LNCaP clone FGC (cell line): ENCODE data around the gene ZNF536.
A peak's percentile ranks its signal among the peaks of the same experiment; 100 is the strongest.

Experiments used
- DNase-seq: peaks from one replicate; pipeline ENCODE4 v3.0.0-alpha.2; 2011; ENCODE audit warnings: low read depth
- H3K4me3 ChIP-seq: 2 replicates; pipeline ENCODE4 v1.5.1; 2011; ENCODE audit warnings: mild to moderate bottlenecking, low read depth, low read length, control low read depth
- TF ChIP-seq, protein P1 (sequence below): IDR thresholded peaks from 2 replicates; pipeline ENCODE4 v1.5.1; 2012; ENCODE audit warnings: mild to moderate bottlenecking; ENCODE audit not compliant: control insufficient read depth, insufficient read depth; ENCODE audit errors: extremely low read depth

Gene ZNF536

DNA sequence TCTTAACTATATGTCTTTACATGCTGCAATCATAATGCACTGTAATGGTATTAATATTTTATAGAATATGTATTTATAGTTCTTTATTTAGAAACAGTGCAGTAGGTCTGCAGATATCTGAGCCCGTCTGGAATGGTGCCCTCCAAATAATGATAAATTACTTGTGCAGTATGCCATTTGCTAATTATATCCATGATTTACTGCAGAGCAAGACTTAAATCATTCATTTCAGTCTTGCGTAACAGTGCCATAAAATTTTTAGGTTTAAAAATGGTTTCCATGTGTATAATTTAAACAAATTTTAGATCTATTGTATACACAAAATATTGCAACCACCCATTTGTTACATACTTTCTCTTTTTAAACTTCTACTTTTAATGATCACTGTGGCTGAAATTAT lies 175.1 kb downstream of the ZNF536 start:
- no peak overlapping the region for H3K4me3 ChIP-seq
- TF ChIP-seq, protein P1, sequence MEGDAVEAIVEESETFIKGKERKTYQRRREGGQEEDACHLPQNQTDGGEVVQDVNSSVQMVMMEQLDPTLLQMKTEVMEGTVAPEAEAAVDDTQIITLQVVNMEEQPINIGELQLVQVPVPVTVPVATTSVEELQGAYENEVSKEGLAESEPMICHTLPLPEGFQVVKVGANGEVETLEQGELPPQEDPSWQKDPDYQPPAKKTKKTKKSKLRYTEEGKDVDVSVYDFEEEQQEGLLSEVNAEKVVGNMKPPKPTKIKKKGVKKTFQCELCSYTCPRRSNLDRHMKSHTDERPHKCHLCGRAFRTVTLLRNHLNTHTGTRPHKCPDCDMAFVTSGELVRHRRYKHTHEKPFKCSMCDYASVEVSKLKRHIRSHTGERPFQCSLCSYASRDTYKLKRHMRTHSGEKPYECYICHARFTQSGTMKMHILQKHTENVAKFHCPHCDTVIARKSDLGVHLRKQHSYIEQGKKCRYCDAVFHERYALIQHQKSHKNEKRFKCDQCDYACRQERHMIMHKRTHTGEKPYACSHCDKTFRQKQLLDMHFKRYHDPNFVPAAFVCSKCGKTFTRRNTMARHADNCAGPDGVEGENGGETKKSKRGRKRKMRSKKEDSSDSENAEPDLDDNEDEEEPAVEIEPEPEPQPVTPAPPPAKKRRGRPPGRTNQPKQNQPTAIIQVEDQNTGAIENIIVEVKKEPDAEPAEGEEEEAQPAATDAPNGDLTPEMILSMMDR: no peak
- DNase-seq: no peak

DNA sequence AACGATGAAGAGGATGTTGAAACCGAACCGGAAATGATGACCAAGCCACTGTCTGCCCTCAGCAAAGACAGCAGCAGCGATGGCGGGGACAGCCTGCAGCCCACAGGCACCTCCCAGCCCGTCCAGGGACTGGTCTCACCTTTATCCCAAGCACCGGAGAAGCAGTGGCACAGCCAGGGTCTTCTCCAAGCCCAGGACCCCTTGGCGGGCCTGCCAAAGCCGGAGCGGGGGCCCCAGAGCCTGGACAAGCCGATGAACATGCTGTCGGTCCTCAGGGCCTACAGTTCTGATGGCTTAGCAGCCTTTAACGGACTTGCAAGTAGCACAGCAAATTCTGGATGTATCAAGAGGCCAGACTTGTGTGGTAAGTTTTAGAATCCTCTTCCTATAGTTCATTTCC lies 177.0 kb downstream of the ZNF536 start:
- no peak overlapping the region for H3K4me3 ChIP-seq
- no peak for DNase-seq
- TF ChIP-seq, protein P1: no peak

DNA sequence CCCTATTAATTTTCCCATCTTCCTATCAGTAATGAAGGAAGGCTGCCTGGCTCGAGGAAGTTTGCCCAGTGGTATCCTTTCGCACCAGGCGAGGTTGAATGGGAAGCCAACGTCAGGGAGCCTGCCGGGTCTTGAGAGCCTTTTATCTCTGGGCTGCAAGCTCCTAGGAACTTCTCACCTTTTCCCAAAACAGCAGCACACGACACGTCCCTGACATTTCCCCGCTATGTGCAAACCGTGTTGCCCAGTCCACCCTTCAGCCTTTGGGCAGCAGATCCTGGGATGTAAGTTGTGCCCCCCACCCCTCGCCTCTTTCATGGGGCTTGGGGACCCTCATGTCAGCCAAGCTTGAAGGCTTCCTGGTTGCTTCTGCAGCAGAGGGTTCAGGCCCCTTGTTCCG lies 179.1 kb downstream of the ZNF536 start:
- no peak overlapping the region for H3K4me3 ChIP-seq
- TF ChIP-seq, protein P1: no peak
- DNase-seq: no peak

DNA sequence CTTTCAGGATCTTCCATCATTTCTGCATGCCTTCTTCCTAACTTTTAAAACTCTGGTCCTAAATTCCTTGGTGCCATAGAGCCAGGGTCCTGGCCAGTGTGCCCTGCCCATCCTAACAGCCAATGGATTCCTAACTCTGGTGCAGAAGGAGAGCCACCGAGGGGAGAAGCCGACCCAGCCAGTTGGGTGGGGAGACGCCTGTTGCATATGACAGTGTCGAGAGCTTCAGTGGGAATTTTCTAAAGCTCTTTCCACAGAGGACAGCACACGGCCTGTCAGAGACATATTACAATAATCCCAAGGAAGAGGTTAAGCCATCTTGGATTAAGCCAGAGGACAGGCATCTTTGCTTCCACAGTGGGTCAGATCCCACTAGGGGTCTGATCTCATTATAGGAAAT lies 180.4 kb downstream of the ZNF536 start:
- DNase-seq: no peak
- no peak overlapping the region for H3K4me3 ChIP-seq
- TF ChIP-seq, protein P1: no peak

DNA sequence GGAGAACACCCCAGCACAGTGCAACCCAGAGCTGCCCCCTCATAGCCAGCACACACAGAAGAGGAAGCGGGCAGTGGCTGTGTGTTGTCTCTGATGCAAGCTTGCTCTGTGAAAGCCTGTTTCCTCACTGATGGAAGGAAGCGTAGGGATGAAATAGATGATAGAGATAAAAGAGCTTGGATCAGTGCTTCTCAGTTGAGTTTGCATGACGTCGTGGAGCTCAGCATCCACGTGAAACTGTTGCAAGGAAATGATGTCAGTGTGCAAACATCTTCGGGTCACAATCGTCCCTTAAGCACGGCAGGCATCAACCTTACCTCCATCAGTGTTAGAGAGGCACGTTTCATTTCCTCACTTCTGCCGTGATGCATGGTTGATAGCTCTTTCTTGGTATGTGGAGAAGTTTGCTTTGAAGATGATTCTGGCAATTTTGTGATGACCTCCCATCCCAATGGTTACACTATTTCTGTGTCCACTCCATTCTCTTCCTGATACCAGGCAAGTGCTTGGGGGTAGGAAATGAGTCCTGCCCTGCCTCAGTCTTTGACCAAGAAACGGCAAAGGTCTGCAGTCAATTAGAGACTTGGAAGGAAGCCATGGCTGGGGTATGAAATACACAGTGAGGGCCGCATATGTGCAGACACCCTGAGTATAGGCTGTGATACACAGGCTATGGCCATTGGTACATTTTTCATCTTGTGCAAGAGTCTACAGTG lies 183.0 kb downstream of the ZNF536 start:
- DNase-seq: no peak
- TF ChIP-seq, protein P1: no peak
- no peak overlapping the region for H3K4me3 ChIP-seq

DNA sequence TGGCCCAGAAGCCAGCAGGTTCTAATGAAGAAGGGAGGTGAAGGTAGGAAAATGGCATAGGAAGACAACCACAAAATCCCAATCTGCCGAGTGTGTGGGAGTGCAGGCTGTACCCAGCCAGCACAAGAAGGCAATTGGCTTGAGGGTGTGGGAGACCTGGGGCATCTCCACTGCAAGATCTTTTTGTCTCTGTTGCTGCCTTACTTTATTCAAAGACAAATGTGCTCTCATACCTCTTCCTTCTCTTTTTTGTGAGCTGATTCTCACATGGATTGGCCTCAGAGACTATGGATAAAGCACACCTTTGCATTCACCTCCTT lies 183.6 kb downstream of the ZNF536 start:
- TF ChIP-seq, protein P1: no peak
- no peak overlapping the region for H3K4me3 ChIP-seq
- no peak for DNase-seq

DNA sequence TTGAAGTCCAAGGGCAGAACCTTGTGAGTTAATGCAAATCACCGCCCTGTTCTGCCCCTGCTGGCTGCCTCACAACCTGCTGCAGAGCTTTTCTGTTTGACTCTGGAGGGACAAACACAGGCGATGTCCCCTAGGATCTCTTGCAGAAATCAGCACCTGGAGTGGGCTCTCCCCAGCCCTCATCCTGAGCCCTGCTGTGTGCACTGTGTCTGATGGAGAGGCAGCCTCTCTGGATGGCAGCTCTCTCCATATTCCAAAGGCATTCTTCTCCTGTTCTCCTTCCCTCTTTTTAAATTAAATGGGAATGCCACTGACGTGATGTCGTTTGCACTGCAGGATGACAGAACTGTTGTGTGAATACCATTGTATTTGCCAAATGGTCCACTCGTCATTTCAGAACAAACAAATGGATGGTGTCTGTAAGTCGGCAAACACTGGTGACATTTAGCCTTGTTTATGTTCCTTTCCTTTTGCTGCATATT lies 184.1 kb downstream of the ZNF536 start:
- DNase-seq: peak; percentile 52
- no peak overlapping the region for H3K4me3 ChIP-seq
- TF ChIP-seq, protein P1: 0 out of 2 replicates have a peak, but pooled peaks have one; percentile 15
